AG09319 (cell line): Measurements from ENCODE around the gene ALG14.
A peak's percentile ranks its signal among the peaks of the same experiment; 100 is the strongest.

Experiments
- DNase-seq: peaks from one replicate; pipeline ENCODE4 v3.0.0-alpha.2; 2010; ENCODE audit warnings: low read depth; ENCODE audit errors: extremely low read depth
- TF ChIP-seq, protein P1 (sequence below): IDR thresholded peaks from 2 replicates; pipeline ENCODE4 v1.5.1; 2011; ENCODE audit warnings: low read depth, mild to moderate bottlenecking, inconsistent platforms, low read length, moderate library complexity

Gene ALG14

DNA sequence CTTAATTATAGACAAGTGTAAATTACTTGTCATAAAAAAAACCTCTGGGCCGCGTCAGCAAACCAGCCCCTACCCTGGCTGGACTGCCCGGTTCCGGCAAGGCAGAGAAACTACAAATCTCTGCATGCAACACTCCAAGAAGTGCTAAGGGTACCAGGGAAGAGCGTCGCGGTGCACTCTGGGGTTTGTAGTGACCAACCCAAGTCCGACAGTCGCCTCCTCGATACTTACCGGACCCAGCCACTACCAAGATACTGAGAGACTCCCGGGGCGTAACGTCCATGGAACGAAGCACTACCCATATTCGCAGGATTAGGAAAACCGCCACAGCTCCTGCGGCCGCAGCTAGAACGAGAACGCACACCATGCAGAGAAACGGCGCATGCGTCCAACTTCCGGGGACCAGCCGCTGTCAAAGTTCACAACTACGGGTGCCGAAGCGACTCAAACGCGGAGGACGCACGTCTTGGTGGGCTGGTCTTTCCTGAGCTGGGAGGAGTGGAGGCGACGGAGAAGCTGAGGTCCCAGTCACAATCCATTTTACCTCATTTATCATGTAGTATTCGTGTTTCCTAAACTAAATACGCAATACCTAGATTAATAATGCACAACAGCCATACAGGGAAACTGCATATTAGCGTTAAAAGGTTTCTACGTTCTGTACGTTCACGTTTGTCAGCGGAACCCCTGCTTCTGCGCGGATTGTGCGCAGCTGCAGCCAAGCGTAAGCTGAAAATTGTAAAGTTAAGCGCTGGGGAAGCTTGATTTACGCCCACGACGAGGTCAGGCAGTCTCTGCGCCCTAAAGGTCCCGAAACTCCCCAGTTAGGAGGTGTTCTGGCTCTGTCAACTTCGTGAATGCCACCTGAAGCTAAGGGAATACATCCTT, at the start of gene ALG14:
TSS of gene ALG14 (minus strand) at position 420 of the 888 bp plus-strand sequence. CDS start at position 367, 53 bp downstream.
- TF ChIP-seq, protein P1, sequence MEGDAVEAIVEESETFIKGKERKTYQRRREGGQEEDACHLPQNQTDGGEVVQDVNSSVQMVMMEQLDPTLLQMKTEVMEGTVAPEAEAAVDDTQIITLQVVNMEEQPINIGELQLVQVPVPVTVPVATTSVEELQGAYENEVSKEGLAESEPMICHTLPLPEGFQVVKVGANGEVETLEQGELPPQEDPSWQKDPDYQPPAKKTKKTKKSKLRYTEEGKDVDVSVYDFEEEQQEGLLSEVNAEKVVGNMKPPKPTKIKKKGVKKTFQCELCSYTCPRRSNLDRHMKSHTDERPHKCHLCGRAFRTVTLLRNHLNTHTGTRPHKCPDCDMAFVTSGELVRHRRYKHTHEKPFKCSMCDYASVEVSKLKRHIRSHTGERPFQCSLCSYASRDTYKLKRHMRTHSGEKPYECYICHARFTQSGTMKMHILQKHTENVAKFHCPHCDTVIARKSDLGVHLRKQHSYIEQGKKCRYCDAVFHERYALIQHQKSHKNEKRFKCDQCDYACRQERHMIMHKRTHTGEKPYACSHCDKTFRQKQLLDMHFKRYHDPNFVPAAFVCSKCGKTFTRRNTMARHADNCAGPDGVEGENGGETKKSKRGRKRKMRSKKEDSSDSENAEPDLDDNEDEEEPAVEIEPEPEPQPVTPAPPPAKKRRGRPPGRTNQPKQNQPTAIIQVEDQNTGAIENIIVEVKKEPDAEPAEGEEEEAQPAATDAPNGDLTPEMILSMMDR, result no peak
- DNase-seq, result peak; percentile 87

GRCh38 chr1:95122151-95122697, 49.5 kb upstream of the ALG14 start:
- TF ChIP-seq, protein P1, result no peak

GRCh38 chr1:95119273-95119672, 46.5 kb upstream of the ALG14 start:
- TF ChIP-seq, protein P1, result no peak

More at GRCh38 chr1:95122151-95122697, 49.5 kb upstream of the ALG14 start:
- DNase-seq, result no peak

DNA sequence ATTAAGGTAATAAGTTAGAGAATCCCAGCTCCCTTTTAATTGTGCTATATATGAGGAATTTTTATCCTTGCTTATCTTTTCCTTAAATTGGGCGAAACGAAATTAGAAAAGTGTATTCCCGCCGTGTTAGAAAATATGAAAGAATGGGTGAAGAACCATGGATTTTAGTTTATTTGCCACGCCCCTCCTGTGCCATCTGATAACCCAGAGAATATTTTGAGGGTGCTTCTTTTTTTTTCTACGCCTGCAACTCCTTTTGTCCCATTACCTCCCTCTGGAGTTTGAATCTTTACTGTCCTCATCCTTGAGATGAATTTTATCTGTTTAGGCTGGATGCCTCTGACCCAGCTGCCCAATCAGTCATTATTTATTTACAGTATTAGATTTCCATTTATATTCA, 46.0 kb upstream of the ALG14 start:
- TF ChIP-seq, protein P1, result no peak
- no peak for DNase-seq

More at GRCh38 chr1:95119273-95119672, 46.5 kb upstream of the ALG14 start:
- no peak for DNase-seq

DNA sequence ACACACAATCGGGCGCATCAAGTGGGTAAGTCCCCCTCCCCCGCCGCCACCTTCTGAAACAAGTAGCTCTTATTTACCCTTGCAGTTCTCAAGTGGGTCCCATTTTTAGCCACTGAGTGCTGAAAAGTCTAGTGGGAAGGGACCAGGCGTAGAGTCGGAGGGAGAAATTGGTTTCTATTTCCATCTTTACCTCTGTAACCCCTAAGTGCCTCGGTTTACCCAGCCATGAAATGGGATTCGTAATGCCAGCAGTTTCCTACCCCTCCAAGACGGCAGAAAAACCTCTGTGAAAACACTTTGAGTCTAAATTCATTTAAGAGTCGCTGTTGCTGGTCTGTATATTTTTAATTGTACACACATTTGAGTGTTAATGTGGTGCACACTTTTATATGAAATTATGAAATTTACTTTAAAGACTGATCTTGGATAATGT, 45.3 kb upstream of the ALG14 start:
- DNase-seq, result no peak
- TF ChIP-seq, protein P1, result no peak

GRCh38 chr1:95117207-95118066, 44.7 kb upstream of the ALG14 start, which contains the start of gene TLCD4:
TSS of gene TLCD4 (plus strand) at chr1:95117355. CDS start at chr1:95143902, 26,547 bp downstream.
- no peak for DNase-seq
- TF ChIP-seq, protein P1, result no peak
